Thoracic aorta (tissue), 2 donors: Measurements from ENCODE around the gene PRRC2C. TPM values are rescaled to one million over a fixed set of nuclear protein-coding genes. Genes with fewer than 3 reads are reported as not detected.

Experiments
- ATAC-seq: fragments of 150-250 bp; one replicate; pipeline ENCODE4 v1.8.0; 2017; ENCODE audit warnings: low read depth; ENCODE audit not compliant: insufficient number of reproducible peaks, low FRiP score
- DNase-seq: peaks from one replicate; pipeline ENCODE4 v3.0.0-alpha.2; 2020; ENCODE audit warnings: low spot score
- H3K27ac ChIP-seq, 2 donors: fragments of 200-600 bp; sonication (generic); 1 replicate in 1 of 2; 2 replicates in 1 of 2; pipeline ENCODE4 v1.5.1; 2016; ENCODE audit warnings: mild to moderate bottlenecking in 2 of 2, moderate library complexity in 2 of 2
- H3K27me3 ChIP-seq: fragments of 200-600 bp; sonication (generic); replicated peaks from 2 replicates; pipeline ENCODE4 v1.6.0; 2016; ENCODE audit warnings: mild to moderate bottlenecking; ENCODE audit not compliant: insufficient read depth
- H3K36me3 ChIP-seq: fragments of 200-600 bp; sonication (generic); one replicate; pipeline ENCODE4 v1.5.1; 2016
- H3K4me1 ChIP-seq, 2 donors: fragments of 200-600 bp; sonication (generic); 1 replicate in 1 of 2; 2 replicates in 1 of 2; pipeline versions ENCODE4 v1.5.1 to v1.6.0; 2016; ENCODE audit warnings: low read depth in 2 of 2, mild to moderate bottlenecking in 1 of 2; ENCODE audit not compliant: control insufficient read depth in 1 of 2
- H3K4me3 ChIP-seq: fragments of 200-600 bp; sonication (generic); 2 replicates; pipeline ENCODE4 v1.5.1; 2016; ENCODE audit warnings: mild to moderate bottlenecking
- H3K9me3 ChIP-seq: fragments of 200-600 bp; sonication (generic); 2 replicates; pipeline ENCODE4 v1.5.1; 2016
- total RNA-seq, 2 donors: library from RNA; depleted of rRNA; stranded (reverse); fragments of >200 nt; gene quantifications; one replicate each; pipeline versions ENCODE4 v1.1.0 to v1.2.3, GENCODE V29; 2016
- TF ChIP-seq, protein P1 (sequence below): fragments of 200-600 bp; sonication (generic); IDR thresholded peaks from one replicate; pipeline ENCODE4 v1.5.1; 2019; ENCODE audit warnings: antibody characterized with exemption

PRRC2C gene
- total RNA-seq, 2 donors from 2014 or later, result 73.9 to 127 TPM

DNA sequence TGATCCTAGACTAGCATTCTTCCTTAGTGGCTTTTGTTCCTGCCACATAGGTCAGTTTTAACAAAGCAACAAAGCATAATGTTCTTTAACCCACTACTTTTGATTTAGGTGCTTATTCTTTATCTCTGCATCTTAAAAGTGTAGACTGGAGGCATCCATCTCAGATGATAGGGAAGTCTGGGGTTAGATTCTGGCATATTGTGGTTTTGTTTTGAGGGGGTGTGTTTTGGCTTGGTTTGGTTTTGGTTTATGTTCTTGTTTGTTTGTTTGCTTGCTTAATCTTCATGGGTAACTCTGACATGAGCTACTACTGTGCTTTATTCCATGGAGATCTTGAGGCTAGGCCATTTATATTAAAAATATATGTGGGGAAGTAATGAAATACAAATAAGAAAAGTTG, 96.4 kb downstream of the PRRC2C start:
- H3K27ac ChIP-seq, result no peak overlapping the region

GRCh38 chr1:171582589-171582988, 97.3 kb downstream of the PRRC2C start:
- no peak for ATAC-seq
- H3K27ac ChIP-seq, result no peak overlapping the region
- H3K9me3 ChIP-seq, result no peaks in the 10 kb centered on the region
- no peaks in the 10 kb centered on the region for H3K27me3 ChIP-seq
- DNase-seq, result no peak
- peaks cover 52% of the 10 kb centered on the region for H3K36me3 ChIP-seq
- no peak overlapping the region for H3K4me3 ChIP-seq
- no peaks in the 10 kb centered on the region for H3K4me1 ChIP-seq
- TF ChIP-seq, protein P1, sequence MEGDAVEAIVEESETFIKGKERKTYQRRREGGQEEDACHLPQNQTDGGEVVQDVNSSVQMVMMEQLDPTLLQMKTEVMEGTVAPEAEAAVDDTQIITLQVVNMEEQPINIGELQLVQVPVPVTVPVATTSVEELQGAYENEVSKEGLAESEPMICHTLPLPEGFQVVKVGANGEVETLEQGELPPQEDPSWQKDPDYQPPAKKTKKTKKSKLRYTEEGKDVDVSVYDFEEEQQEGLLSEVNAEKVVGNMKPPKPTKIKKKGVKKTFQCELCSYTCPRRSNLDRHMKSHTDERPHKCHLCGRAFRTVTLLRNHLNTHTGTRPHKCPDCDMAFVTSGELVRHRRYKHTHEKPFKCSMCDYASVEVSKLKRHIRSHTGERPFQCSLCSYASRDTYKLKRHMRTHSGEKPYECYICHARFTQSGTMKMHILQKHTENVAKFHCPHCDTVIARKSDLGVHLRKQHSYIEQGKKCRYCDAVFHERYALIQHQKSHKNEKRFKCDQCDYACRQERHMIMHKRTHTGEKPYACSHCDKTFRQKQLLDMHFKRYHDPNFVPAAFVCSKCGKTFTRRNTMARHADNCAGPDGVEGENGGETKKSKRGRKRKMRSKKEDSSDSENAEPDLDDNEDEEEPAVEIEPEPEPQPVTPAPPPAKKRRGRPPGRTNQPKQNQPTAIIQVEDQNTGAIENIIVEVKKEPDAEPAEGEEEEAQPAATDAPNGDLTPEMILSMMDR, result no peak

More for the DNA sequence above, 96.4 kb downstream of the PRRC2C start:
- Histone ChIP-seq H3K4me3 (no peak overlapping the region), H3K4me1 (no peaks in the 10 kb centered on the region), H3K36me3 (peaks cover 47% of the 10 kb centered on the region), H3K9me3 (no peaks in the 10 kb centered on the region), H3K27me3 (no peaks in the 10 kb centered on the region)
- TF ChIP-seq, protein P1, result no peak
- ATAC-seq (no peak), DNase-seq (no peak)

DNA sequence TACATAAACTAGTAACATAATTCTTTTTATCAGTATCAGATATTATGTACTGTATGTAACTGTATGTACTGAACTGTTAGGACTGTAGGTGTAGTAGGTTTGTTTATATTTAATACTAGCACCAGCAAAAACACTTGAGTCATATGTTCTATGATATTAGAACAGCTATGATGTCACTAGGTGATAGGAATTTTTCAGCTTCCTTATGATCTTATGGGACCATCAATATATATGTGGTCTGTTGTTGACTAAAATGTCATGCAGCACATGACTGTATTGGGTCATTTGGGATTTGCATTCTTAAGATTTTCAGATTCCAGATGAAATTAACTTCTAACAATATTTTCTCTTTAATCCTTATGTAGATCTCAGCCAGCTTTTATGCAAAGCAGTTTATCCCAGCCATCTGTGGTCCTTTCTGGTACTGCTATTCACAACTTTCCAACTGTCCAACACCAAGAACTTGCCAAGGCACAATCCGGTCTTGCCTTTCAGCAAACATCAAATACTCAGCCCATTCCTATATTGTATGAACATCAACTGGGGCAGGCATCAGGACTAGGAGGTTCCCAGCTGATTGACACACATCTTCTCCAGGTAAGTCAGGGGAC, 98.4 kb downstream of the PRRC2C start:
- Histone ChIP-seq H3K4me1 (no peaks in the 10 kb centered on the region), H3K27ac (no peak overlapping the region), H3K9me3 (no peaks in the 10 kb centered on the region), H3K4me3 (no peak overlapping the region), H3K27me3 (no peaks in the 10 kb centered on the region), H3K36me3 (peaks cover 50% of the 10 kb centered on the region)
- TF ChIP-seq, protein P1, result no peak
- ATAC-seq (no peak), DNase-seq (no peak)

DNA sequence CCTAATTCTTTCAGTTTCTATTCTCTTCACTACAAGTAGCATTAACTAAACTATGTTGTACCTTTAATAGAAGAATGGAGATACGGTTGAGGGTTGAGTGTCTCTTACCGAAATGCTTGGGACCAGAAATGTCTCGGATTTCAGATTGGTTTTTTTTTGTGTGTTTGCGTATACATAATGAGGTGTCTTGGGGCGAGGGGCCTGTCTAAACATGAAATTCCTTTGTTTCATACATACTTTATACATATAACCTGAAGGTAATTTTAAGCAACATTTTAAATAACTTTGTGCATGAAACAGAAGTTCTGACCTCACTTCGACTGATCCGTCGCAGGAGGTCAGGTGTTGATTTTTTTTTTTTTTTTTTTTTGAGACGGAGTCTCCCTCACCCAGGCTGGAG, 100.4 kb downstream of the PRRC2C start:
- ATAC-seq, result no peak
- no peak overlapping the region for H3K27ac ChIP-seq
- H3K4me3 ChIP-seq, result no peak overlapping the region
- no peaks in the 10 kb centered on the region for H3K9me3 ChIP-seq
- no peaks in the 10 kb centered on the region for H3K27me3 ChIP-seq
- DNase-seq, result no peak
- H3K36me3 ChIP-seq, result peaks cover 47% of the 10 kb centered on the region
- H3K4me1 ChIP-seq, result peaks cover 10 to 12% of the 10 kb centered on the region in 2 donors
- TF ChIP-seq, protein P1, result no peak

GRCh38 chr1:171588230-171588629, 102.9 kb downstream of the PRRC2C start:
- Histone ChIP-seq H3K27ac (no peak overlapping the region), H3K9me3 (no peaks in the 10 kb centered on the region), H3K36me3 (peaks cover 60% of the 10 kb centered on the region), H3K4me3 (no peak overlapping the region), H3K27me3 (no peaks in the 10 kb centered on the region), H3K4me1 (peaks cover 10 to 12% of the 10 kb centered on the region in 2 donors)
- DNase-seq, result no peak
- TF ChIP-seq, protein P1, result no peak
- no peak for ATAC-seq
